ENCODE results near the gene SYPL2.

SYPL2 gene

DNA sequence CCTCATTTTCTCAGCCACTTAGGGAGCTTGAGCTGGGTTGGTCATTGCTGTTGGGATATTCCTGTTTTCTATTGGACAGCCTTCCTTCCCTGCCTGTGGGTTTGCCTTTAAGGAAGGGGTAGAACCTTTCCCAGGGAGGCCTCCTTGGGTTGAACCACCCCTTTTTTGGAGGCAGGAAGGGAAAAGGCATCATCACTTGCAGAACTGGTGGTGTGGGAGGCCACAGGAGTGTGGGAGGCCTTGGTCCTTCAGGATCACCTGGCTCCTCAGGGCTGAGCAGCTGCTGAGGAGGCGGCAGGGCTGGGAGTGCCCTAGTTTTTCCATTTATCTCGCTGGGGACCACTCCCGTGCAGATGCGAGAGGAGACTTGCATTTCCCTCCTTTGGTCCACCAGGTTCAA is 26.9 kb downstream of the SYPL2 start:
- no peak for FAIRE-seq

DNA sequence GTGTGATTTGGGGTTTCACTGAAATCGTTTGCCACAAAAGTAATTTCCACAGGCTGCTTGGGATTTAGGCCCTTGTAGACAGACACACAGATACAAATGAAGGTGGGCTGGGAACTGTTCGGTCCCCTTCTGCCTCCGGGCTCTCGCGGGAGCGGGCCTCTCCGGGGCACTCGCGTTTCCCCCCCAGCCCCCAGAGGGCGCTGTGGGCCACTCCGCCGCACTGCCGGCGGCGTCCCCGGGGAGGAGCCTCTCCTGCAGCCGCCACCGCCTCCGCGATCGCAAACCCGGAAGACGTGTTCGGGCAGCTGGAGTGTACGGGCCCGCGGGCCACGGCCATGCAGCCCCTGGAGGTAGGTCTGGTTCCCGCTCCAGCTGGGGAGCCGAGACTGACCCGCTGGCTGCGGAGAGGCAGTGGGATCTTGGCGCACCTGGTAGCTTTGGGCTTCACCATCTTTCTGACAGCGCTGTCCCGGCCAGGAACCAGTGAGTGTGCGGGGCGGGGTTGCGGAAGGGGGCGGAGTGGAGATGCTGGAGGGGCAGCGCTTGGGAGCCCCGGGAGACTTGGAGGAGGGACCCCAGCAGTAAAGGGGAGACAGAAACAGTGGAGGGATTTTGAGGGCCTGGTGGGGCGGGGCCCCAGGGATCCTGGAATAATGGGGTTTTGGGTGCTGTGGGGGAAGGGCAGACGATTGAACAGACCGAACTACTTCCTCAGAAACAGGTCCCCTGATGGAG is 27.6 kb downstream of the SYPL2 start, which contains the start of gene CYB561D1:
Gene CYB561D1 (plus strand): TSS at position 290 of the 735 bp plus-strand sequence. CDS start 46 bp downstream, at position 336.
- no peak for FAIRE-seq

DNA sequence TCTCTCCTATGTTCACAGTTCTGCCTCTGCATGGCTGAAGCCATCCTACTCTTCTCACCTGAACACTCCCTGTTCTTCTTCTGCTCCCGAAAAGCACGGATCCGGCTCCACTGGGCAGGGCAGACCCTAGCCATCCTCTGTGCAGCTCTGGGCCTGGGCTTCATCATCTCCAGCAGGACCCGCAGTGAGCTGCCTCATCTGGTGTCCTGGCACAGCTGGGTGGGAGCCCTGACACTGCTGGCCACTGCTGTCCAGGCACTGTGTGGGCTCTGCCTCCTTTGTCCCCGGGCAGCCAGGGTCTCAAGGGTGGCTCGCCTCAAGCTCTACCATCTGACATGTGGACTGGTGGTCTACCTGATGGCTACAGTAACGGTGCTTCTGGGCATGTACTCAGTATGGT is 29.4 kb downstream of the SYPL2 start:
- no peak for FAIRE-seq

- no peak for FAIRE-seq
Observed at GRCh38 chr1:109497449-109498160, 31.3 kb downstream of the SYPL2 start.

- FAIRE-seq = no peak
Observed at GRCh38 chr1:109498161-109498801, 31.9 kb downstream of the SYPL2 start.

GRCh38 chr1:109499081-109499480 is 32.7 kb downstream of the SYPL2 start:
- FAIRE-seq = no peak

DNA sequence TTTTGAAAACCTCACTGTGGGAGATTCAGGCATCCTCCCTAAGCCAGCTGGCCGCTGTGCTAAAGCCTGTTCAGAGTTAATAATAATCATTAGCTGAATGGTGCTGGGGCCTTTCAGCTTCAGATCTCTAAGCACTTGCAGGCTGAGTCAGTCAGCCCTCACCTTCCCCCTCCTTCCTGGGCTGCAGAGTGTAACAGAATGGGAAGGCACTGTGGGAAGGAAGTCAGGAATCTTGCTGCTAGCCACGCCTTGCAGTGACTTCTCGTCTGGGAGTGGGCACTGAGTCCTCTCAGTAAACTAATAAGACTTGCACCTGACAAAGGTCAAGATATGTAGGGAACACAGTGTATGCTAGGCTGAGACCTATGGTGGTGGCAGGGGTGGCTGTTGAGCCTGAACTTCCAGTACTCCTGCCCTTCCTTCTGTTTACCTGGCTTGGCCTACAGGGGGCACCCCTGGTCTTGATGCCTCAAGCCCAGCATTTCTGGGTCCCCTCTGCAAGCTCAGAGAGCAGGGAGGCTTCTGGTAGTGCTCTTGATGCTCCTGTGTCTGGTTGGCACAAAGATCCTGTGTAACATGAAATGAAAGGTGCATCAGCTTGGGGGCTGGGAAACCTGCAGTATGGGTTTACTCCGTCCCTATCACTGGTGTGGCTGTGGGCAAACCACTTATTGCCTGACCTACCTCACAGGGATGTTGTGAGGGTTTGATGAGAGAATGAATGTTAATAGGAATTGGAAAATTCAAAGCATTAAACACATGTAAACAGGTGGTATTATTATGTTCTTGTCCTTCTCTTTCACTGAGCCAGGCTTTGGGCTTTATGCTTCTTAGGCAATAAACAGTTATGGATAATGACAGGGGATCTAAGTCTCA is 33.6 kb downstream of the SYPL2 start:
- no peak for FAIRE-seq

GRCh38 chr1:109500941-109501381 is 34.6 kb downstream of the SYPL2 start:
- no peak for FAIRE-seq

DNA sequence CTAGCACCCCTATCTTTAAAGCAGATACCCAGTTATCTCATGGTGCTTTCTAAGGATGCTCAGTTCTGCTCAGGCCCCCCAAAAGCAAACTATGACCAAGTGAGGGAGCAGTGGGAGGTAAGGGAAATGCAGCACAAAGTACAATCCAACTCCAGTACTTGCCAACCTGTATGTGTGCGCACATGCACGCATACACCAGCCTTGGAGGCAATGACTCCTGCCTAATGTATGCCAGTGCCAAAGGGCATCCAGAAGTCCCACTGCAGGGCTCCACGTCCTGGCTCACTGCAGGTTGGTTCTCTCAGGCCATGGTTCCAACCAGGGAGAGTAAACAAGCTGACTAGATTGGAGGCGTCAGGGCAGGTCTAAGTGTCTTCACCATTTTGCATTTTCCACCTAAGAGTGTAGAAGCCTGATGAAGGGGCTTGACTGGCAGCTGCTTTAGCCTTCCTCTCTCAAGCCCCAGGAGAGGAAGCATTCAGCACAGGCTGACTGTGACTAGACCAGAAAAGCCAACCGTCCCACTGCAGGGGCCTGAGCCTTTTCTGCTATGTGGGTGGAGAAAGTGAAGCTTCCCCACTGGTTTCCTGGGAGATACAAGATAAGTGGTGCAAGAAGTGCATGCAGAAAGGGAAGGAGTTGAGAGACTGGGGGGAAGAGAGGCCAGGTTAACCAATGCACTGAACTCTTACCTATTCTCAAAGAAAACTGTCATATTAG is 35.5 kb downstream of the SYPL2 start:
- FAIRE-seq = no peak

DNA sequence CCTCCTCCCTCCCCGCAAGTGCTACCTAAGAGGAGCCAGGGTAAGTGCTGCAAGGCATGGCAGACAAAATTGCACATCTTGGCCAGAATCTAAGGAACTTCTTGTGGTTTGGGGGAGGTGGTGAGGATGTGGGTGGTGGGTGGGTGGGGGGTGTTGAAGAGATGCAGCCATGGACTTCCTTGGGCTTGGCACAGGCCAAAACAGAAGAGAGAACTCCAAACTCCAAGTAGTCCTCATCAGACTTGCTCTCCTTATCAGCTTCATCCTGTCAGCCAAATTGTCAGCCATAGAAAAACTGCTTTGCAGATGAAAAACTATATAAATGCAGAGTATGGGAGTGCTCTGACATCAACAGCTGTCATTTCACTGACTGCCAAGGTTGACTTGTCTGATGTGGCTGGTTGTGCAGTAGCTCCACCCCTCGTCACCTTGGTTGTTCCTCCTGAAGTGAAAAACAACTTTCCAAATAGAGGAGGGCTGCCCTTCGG is 36.1 kb downstream of the SYPL2 start:
- no peak for FAIRE-seq

DNA sequence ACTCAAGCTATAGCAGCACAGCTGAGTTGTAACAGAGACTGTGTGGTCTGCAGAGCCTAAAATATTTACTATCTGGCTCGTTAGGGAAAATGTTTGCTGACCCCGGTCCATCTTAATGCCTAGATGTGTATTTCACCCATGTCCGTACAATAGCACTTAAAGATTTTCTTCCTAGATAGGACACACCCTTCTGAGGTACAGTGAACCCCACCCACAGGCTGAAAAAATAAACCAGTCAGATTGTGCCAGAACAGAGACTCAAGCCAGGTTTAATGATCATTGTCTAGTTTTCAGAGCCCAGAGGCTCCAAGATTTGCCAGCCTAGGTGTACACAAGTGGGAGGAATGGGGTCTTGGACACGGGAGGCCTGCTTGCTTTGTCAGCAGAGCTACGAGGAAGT is 37.6 kb downstream of the SYPL2 start:
- no peak for FAIRE-seq

- FAIRE-seq = no peak
Observed at GRCh38 chr1:109504974-109505373, 38.6 kb downstream of the SYPL2 start.

GRCh38 chr1:109508001-109508872 is 41.9 kb downstream of the SYPL2 start:
- FAIRE-seq = no peak

GRCh38 chr1:109508873-109509175 is 42.5 kb downstream of the SYPL2 start:
- FAIRE-seq = no peak

DNA sequence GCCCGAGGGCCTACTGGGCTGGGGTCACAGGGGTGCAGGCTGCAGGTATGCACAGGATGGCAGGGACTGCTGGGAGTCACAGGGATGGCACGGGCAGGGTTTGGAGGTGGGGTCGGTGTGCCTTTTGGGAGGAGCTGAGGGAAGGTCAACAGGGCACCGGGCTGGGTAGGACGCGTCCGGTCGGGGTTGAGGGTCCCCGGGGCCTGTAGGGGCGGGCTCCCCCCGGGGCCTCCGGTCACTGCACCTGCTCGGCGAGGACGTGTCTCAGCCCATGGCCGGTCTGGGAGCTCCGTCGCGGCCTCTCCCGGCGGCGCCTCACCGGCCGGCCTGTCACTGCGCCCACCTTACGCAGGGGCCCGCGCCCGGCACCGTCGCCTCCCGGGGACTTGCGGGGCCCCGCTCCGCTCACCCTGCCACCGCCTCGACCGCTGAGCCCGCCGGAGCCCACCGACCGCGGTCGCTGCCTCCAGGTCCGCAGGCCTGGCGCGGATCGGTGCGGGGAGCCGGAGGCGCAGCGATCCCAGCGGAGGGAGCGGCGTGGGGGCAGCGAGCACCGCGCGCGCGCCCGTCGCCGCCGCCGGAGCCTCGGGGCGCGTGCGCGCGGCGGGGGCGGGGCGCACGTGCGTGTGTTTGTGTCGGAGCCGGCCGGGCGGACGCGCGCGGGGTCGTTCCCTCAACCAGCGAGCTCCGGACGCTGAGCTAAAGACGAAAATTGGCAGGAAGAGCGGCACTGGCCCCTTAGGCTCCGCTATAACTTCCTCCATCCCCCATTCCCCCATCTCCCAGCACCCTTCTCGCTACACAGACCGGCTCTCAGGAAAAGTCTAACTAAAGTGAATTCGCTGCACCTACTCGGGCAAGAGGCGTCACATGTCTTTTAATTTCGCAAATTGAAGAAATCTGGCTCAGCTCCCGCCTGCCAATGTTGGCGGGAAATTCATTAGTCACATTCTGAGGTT is 43.1 kb downstream of the SYPL2 start, which contains the start of gene AMIGO1:
Gene AMIGO1 (minus strand): TSS at position 552 of the 959 bp plus-strand sequence. CDS start 815 bp downstream, outside the sequence.
- no peak for FAIRE-seq

GRCh38 chr1:109513110-109513710 is 46.9 kb downstream of the SYPL2 start:
- no peak for FAIRE-seq

- FAIRE-seq = no peak
Observed at GRCh38 chr1:109514846-109515245, 48.5 kb downstream of the SYPL2 start.

GRCh38 chr1:109516872-109517271 is 50.5 kb downstream of the SYPL2 start:
- FAIRE-seq = no peak

DNA sequence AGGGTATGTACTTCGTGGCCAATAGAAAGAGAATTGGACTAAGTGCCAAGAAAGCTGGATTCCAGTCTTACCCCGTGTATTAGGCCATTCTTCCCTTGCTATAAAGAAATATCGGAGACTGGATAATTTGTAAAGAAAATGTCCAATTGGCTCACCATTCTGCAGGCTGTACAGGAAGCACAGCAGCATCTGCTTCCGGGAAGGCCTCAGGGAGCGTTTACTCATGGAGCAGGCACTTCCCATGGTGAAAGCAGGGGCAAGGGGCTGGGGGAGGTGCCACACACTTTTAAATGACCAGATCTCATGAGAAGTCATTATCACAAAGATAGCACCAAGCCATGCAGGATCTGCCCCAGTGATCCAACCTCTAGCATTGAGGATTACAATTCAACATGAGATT is 51.0 kb downstream of the SYPL2 start:
- no peak for FAIRE-seq

Data from colon (tissue), 2 donors.